ENCODE data around the gene TIRAP. TPM values are rescaled to one million over a fixed set of nuclear protein-coding genes. Genes with fewer than 3 reads are reported as not detected.

Gene TIRAP
- polyA plus RNA-seq, 1 of the 3 experiments (the other 2 are of a cell fraction): 5.5 TPM

- WGBS (ENCODE audit: low lambda C conversion rate): 18% methylated on average over 1 of the region's 1 CpG
- Histone ChIP-seq H3K9ac (peak overlapping the region; percentile 44; the same call in 1 of the 2 replicates), H3K4me3 (ENCODE audit: low read depth in 2 of 2, low read length in 1 of 2) (no peak overlapping the region), H3K4me2 (peak overlapping the region; percentile 67), H3K4me1 (ENCODE audit: control insufficient read depth in 1 of 2, insufficient read depth in 2 of 2, low read depth in 1 of 2, low read length in 1 of 2) (peaks cover 24 to 26% of the 10 kb centered on the region in 2 experiments), H3K36me3 (replicated peaks in 1 of 2; ENCODE audit: control insufficient read depth in 1 of 2, insufficient read depth in 2 of 2, low read length in 1 of 2) (peaks cover 2 to 11% of the 10 kb centered on the region in 2 experiments), H2AFZ (ENCODE audit: low read depth) (peak overlapping the region; percentile 66), H3K79me2 (ENCODE audit: insufficient read depth) (peaks cover 3% of the 10 kb centered on the region; the same call in 1 of the 2 replicates), H3K9me3 (no peaks in the 10 kb centered on the region), H3K9me2 (no peaks in the 10 kb centered on the region), H3K27me3 (ENCODE audit: insufficient read depth) (no peaks in the 10 kb centered on the region), H3K27ac (ENCODE audit: low read depth in 2 of 2, low read length in 1 of 2) (peak overlapping the region; percentile 78 to 91), H3F3A (replicated peaks; ENCODE audit: insufficient read depth) (peaks cover 25% of the 10 kb centered on the region), H4K20me1 (ENCODE audit: insufficient read depth) (no peaks in the 10 kb centered on the region)
- ChIA-PET CTCF (interaction anchor here (1.5 kb wide), 1 partner anchor 163 kb away, joined by 8 read pairs; no protein-coding TSS in a partner anchor), POLR2A (interaction anchor here (0.7 kb wide), 1 partner anchor 13 kb away, joined by 3 read pairs; the partner anchor contains the start of gene DCPS)
- TF ChIP-seq RAD21 (IDR thresholded peaks at IDR 0.05; ENCODE audit: low read length) (no peak), NRF1 (IDR thresholded peaks at IDR 0.05; ENCODE audit: low read depth, low read length) (no peak), FOXM1 (IDR thresholded peaks at IDR 0.05; ENCODE audit: low read depth) (no peak), JUND (IDR thresholded peaks at IDR 0.05) (no peak), TCF12 (IDR thresholded peaks at IDR 0.05) (peak; percentile 48; the same call in 1 of the 2 replicates)
- DNase-seq: no peak
Observed at GRCh38 chr11:126317432-126317755, 34.5 kb downstream of the TIRAP start.

- Histone ChIP-seq H3K9me3 (no peaks in the 10 kb centered on the region), H3K27ac (ENCODE audit: low read depth in 2 of 2, low read length in 1 of 2) (peak overlapping the region; percentile 78 to 91), H3K4me3 (ENCODE audit: low read depth in 2 of 2, low read length in 1 of 2) (no peak overlapping the region), H3F3A (replicated peaks; ENCODE audit: insufficient read depth) (peaks cover 25% of the 10 kb centered on the region), H2AFZ (ENCODE audit: low read depth) (peak overlapping the region; percentile 66), H4K20me1 (ENCODE audit: insufficient read depth) (no peaks in the 10 kb centered on the region), H3K36me3 (replicated peaks in 1 of 2; ENCODE audit: control insufficient read depth in 1 of 2, insufficient read depth in 2 of 2, low read length in 1 of 2) (peaks cover 2 to 5% of the 10 kb centered on the region in 2 experiments), H3K27me3 (ENCODE audit: insufficient read depth) (no peaks in the 10 kb centered on the region), H3K9ac (peak overlapping the region; percentile 44; the same call in 1 of the 2 replicates), H3K4me2 (peak overlapping the region; percentile 67), H3K4me1 (ENCODE audit: control insufficient read depth in 1 of 2, insufficient read depth in 2 of 2, low read depth in 1 of 2, low read length in 1 of 2) (peaks cover 24 to 26% of the 10 kb centered on the region in 2 experiments), H3K9me2 (no peaks in the 10 kb centered on the region), H3K79me2 (ENCODE audit: insufficient read depth) (peaks cover 3% of the 10 kb centered on the region; the same call in 1 of the 2 replicates)
- 55% methylated on average over 14 of the region's 14 CpGs for WGBS (ENCODE audit: low lambda C conversion rate)
- TF ChIP-seq NFIC (IDR thresholded peaks at IDR 0.05; ENCODE audit: borderline replicate concordance) (0 out of 2 replicates have a peak, but pooled peaks have one; percentile 46), NRF1 (IDR thresholded peaks at IDR 0.05; ENCODE audit: low read depth, low read length) (no peak), USF2 (IDR thresholded peaks at IDR 0.05; ENCODE audit: borderline replicate concordance, low read depth, low read length) (no peak), TEAD4 (IDR thresholded peaks at IDR 0.05; ENCODE audit: borderline replicate concordance, insufficient read depth) (no peak), RCOR1 (IDR thresholded peaks at IDR 0.05; ENCODE audit: low read length) (no peak)
- DNase-seq: peak; percentile 34
- ChIA-PET POLR2A (interaction anchor here (0.7 kb wide), 1 partner anchor 14 kb away, joined by 3 read pairs; the partner anchor contains the start of gene DCPS), CTCF (interaction anchor here (1.5 to 2.5 kb wide), 3 partner anchors 8 to 163 kb away, joined by 3 to 33 read pairs (median 8); no protein-coding TSS in a partner anchor)
Observed at GRCh38 chr11:126317756-126318573, 35.1 kb downstream of the TIRAP start.
